Measurements from ENCODE around the gene GAGE2A.
"Not testable (repeated sequence)": the region's sequence is repeated elsewhere in the genome, so short reads cannot be mapped to it uniquely, and the experiment has no call there.

DNA sequence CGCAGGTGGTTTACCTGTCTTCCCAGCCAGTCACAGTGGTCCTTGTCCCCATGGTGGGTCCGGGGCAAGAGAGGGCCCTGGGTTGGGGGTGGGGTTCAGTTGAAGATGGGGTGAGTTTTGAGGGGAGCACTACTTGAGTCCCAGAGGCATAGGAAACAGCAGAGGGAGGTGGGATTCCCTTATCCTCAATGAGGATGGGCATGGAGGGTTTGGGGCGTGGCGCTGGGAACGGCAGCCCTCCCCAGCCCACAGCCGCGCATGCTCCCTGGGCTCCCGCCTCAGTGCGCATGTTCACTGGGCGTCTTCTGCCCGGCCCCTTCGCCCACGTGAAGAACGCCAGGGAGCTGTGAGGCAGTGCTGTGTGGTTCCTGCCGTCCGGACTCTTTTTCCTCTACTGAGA is 9.6 kb upstream of the GAGE2A start, which contains the start of gene GAGE12H:
- not testable (repeated sequence) for TF ChIP-seq RAD21 (CRISPR knock-in tag; IDR thresholded peaks at IDR 0.05); FIP1L1 (IDR thresholded peaks at IDR 0.05; ENCODE audit: borderline replicate concordance, insufficient read depth, low read depth, low read length)
- TF ChIP-seq, protein P1, sequence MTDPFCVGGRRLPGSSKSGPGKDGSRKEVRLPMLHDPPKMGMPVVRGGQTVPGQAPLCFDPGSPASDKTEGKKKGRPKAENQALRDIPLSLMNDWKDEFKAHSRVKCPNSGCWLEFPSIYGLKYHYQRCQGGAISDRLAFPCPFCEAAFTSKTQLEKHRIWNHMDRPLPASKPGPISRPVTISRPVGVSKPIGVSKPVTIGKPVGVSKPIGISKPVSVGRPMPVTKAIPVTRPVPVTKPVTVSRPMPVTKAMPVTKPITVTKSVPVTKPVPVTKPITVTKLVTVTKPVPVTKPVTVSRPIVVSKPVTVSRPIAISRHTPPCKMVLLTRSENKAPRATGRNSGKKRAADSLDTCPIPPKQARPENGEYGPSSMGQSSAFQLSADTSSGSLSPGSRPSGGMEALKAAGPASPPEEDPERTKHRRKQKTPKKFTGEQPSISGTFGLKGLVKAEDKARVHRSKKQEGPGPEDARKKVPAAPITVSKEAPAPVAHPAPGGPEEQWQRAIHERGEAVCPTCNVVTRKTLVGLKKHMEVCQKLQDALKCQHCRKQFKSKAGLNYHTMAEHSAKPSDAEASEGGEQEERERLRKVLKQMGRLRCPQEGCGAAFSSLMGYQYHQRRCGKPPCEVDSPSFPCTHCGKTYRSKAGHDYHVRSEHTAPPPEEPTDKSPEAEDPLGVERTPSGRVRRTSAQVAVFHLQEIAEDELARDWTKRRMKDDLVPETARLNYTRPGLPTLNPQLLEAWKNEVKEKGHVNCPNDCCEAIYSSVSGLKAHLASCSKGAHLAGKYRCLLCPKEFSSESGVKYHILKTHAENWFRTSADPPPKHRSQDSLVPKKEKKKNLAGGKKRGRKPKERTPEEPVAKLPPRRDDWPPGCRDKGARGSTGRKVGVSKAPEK (CRISPR knock-in tag; IDR thresholded peaks at IDR 0.05; ENCODE audit: borderline replicate concordance), result not testable (repeated sequence)
- TF ChIP-seq, protein P2, sequence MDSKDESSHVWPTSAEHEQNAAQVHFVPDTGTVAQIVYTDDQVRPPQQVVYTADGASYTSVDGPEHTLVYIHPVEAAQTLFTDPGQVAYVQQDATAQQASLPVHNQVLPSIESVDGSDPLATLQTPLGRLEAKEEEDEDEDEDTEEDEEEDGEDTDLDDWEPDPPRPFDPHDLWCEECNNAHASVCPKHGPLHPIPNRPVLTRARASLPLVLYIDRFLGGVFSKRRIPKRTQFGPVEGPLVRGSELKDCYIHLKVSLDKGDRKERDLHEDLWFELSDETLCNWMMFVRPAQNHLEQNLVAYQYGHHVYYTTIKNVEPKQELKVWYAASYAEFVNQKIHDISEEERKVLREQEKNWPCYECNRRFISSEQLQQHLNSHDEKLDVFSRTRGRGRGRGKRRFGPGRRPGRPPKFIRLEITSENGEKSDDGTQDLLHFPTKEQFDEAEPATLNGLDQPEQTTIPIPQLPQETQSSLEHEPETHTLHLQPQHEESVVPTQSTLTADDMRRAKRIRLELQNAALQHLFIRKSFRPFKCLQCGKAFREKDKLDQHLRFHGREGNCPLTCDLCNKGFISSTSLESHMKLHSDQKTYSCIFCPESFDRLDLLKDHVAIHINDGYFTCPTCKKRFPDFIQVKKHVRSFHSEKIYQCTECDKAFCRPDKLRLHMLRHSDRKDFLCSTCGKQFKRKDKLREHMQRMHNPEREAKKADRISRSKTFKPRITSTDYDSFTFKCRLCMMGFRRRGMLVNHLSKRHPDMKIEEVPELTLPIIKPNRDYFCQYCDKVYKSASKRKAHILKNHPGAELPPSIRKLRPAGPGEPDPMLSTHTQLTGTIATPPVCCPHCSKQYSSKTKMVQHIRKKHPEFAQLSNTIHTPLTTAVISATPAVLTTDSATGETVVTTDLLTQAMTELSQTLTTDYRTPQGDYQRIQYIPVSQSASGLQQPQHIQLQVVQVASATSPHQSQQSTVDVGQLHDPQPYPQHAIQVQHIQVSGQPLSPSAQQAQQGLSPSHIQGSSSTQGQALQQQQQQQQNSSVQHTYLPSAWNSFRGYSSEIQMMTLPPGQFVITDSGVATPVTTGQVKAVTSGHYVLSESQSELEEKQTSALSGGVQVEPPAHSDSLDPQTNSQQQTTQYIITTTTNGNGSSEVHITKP (CRISPR knock-in tag; IDR thresholded peaks at IDR 0.05; ENCODE audit: low read depth), result not testable (repeated sequence)
